Measurements from ENCODE around the gene CHN2. TPM values are rescaled to one million over a fixed set of nuclear protein-coding genes. Genes with fewer than 3 reads are reported as not detected.
A peak's percentile ranks its signal among the peaks of the same experiment; 100 is the strongest.

CHN2 gene
- total RNA-seq, result 14.2 TPM
- long read RNA-seq, transcript CHN2-201 (13 exons, 3,530 nt), result major isoform, 8 of 19 reads
- long read RNA-seq, partial matches to known transcripts, result 0 of 19 reads
- long read RNA-seq, other reads (novel, unspliced or antisense), result 7 of 19 reads

DNA sequence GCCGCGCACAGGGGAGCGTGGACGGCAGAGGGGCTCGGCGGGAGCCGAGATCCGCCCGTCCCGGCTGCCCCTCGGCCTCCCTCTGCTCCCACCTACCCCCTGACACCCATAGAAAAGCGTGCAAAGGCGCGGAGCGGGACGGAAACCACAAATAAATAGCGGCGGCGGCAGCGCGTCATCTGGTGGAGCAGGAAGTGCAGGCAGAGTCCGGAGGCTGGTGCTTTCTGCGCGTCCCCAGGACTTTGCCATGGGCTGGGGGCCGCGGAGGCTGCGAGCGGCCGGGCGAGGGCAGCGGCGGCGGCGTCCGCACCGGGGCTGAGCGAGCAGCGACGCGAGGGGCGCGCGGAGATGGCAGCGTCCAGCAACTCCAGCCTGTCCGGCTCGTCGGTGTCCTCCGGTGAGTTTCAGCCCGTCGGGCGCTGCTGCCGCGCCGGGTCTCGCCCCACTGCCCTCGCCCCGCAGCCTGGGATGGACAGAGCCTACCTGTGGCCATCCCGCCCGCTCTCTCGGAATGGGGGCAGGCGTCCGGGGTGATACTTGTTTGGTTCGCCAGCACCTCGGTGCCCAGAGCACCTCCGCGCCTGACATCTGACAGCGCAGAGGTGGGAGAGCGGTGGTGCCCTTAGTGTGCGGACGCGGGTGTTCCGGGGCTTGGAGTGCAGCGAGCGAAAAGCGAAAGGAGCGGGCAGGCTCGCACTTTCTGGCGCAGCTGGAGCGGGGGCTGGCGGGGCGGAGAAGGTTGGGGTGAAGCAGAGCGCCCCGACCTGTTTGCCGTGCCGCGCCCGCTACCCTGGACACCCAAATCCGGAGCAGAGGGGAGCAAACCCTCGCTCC lies at the start of gene CHN2:
Gene CHN2 (plus strand): TSS at position 182 of the 834 bp plus-strand sequence.
- H3K27ac ChIP-seq, result peak within 1 kb of the TSS; percentile 39
- intact Hi-C loops (cut with DNase I), result no loop called here
- peaks cover 23% of the 10 kb centered on the region for H3K4me1 ChIP-seq
- no peak for TF ChIP-seq CTCF (IDR thresholded peaks at IDR 0.05)
- no peaks in the 10 kb centered on the region for H3K36me3 ChIP-seq
- H3K9me3 ChIP-seq, result no peaks in the 10 kb centered on the region
- peak; percentile 76 for DNase-seq
- H3K27me3 ChIP-seq (ENCODE audit: low read depth), result peaks cover 27% of the 10 kb centered on the region
- H3K4me3 ChIP-seq, result peak within 1 kb of the TSS; percentile 83
- ATAC-seq, result peak; percentile 78 to 85

GRCh38 chr7:29145553-29146056 lies 49.0 kb upstream of the CHN2 start:
- peak overlapping the region; percentile 53 for H3K4me3 ChIP-seq
- peak overlapping the region; percentile 62 for H3K27ac ChIP-seq
- DNase-seq (no peak), ATAC-seq (no peak)
- peaks cover 14% of the 10 kb centered on the region for H3K4me1 ChIP-seq
- no peaks in the 10 kb centered on the region for H3K9me3 ChIP-seq
- TF ChIP-seq CTCF (IDR thresholded peaks at IDR 0.05), result no peak
- intact Hi-C loops (cut with DNase I), result no loop called here
- no peaks in the 10 kb centered on the region for H3K36me3 ChIP-seq
- peaks cover 13% of the 10 kb centered on the region for H3K27me3 ChIP-seq (ENCODE audit: low read depth)

- H3K27ac ChIP-seq, result peak within 1 kb of the TSS; percentile 62
- H3K27me3 ChIP-seq (ENCODE audit: low read depth), result peaks cover 12% of the 10 kb centered on the region
- no peaks in the 10 kb centered on the region for H3K36me3 ChIP-seq
- H3K4me3 ChIP-seq, result peak within 1 kb of the TSS; percentile 53
- ATAC-seq (peak; percentile 73 to 81), DNase-seq (peak; percentile 79)
- H3K9me3 ChIP-seq, result no peaks in the 10 kb centered on the region
- TF ChIP-seq CTCF (IDR thresholded peaks at IDR 0.05), result no peak
- intact Hi-C loops (cut with DNase I), result no loop called here
- H3K4me1 ChIP-seq, result peaks cover 11% of the 10 kb centered on the region
These were observed 48.4 kb upstream of the CHN2 start, which contains the start of gene CPVL for GRCh38 chr7:29146057-29146706. TSS of gene CPVL (minus strand) at chr7:29146537. CDS start at chr7:29121061, 25,476 bp downstream.

DNA sequence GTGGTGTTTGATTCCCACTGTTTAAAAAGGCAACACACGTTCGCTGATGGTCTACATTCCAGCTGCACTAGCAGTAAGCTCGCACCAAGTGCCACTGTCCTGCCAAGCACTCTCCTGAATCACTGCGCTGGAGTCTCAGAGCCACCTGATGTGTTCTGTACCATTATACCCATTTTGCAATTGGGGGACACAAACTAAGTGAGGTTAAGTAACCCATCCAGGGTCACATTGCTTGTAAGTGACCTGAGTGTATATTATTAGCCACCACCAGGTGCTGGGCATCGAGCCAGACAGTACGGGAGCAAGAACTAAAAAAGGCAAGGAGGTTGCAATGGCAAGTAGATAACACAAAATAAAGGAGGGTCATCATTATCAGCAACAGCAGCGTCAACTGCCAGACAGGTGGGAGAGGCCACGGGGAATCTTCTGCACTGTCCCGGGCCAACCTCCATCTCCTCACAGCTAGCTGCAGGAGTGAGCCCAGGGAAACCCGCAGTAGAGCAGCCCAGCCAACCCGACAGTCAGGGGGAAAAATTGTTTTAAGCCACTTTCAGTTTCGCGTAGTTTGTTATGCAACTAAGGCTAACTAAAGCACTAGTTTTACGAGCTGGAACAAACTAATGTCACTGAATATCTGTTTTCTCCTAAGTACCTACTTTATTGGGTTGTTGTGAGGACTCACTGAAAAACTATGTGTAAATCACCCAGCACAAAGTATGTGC lies 47.5 kb upstream of the CHN2 start:
- no peak for TF ChIP-seq CTCF (IDR thresholded peaks at IDR 0.05)
- ATAC-seq (peak; percentile 36 to 61), DNase-seq (no peak)
- Histone ChIP-seq H3K36me3 (no peaks in the 10 kb centered on the region), H3K27ac (no peak overlapping the region), H3K4me3 (peak overlapping the region; percentile 53), H3K9me3 (no peaks in the 10 kb centered on the region), H3K27me3 (ENCODE audit: low read depth) (peaks cover 12% of the 10 kb centered on the region), H3K4me1 (peaks cover 11% of the 10 kb centered on the region)
- intact Hi-C loops (cut with DNase I), result no loop called here

- DNase-seq (no peak), ATAC-seq (no peak)
- intact Hi-C loops (cut with DNase I), result no loop called here
- Histone ChIP-seq H3K4me3 (no peak overlapping the region), H3K9me3 (no peaks in the 10 kb centered on the region), H3K36me3 (no peaks in the 10 kb centered on the region), H3K27ac (no peak overlapping the region), H3K4me1 (peaks cover 11% of the 10 kb centered on the region), H3K27me3 (ENCODE audit: low read depth) (peaks cover 12% of the 10 kb centered on the region)
- TF ChIP-seq CTCF (IDR thresholded peaks at IDR 0.05), result no peak
These were observed 46.8 kb upstream of the CHN2 start for GRCh38 chr7:29147821-29148220.
